ENCODE measurements around the gene APBB2.

APBB2 gene

GRCh38 chr4:41215969-41216293, 1.6 kb upstream of the APBB2 start:
- DNase-seq = no peak

- DNase-seq = no peak
These were observed 813 bp upstream of the APBB2 start for GRCh38 chr4:41215155-41215554.

GRCh38 chr4:41214825-41215146, 444 bp upstream of the APBB2 start:
- no peak for DNase-seq

- no peak for DNase-seq
These were observed 662 bp downstream of the APBB2 start for GRCh38 chr4:41213625-41214135.

- DNase-seq = peak; percentile 62
These were observed 1.6 kb downstream of the APBB2 start for GRCh38 chr4:41212616-41213203.

GRCh38 chr4:41211951-41212615, 2.3 kb downstream of the APBB2 start:
- no peak for DNase-seq

- no peak for DNase-seq
These were observed 4.4 kb downstream of the APBB2 start for GRCh38 chr4:41209901-41210300.

GRCh38 chr4:41209187-41209586, 5.2 kb downstream of the APBB2 start:
- DNase-seq = no peak

- no peak for DNase-seq
These were observed 7.0 kb downstream of the APBB2 start for GRCh38 chr4:41207291-41207831.

- DNase-seq = peak; percentile 35
These were observed 8.4 kb downstream of the APBB2 start for GRCh38 chr4:41205854-41206460.

- no peak for DNase-seq
These were observed 9.2 kb downstream of the APBB2 start for GRCh38 chr4:41205130-41205529.

GRCh38 chr4:41204400-41204978, 9.9 kb downstream of the APBB2 start:
- peak; percentile 80 for DNase-seq

GRCh38 chr4:41203841-41204240, 10.5 kb downstream of the APBB2 start:
- DNase-seq = no peak

- no peak for DNase-seq
These were observed 11.3 kb downstream of the APBB2 start for GRCh38 chr4:41202820-41203568.

GRCh38 chr4:41202356-41202755, 12.0 kb downstream of the APBB2 start:
- no peak for DNase-seq

GRCh38 chr4:41200486-41201017, 13.8 kb downstream of the APBB2 start:
- DNase-seq = no peak

- DNase-seq = no peak
These were observed 14.6 kb downstream of the APBB2 start for GRCh38 chr4:41199788-41200187.

- no peak for DNase-seq
These were observed 16.3 kb downstream of the APBB2 start for GRCh38 chr4:41197996-41198395.

- DNase-seq = no peak
These were observed 16.8 kb downstream of the APBB2 start for GRCh38 chr4:41197495-41197894.

GRCh38 chr4:41196633-41197332, 17.6 kb downstream of the APBB2 start:
- DNase-seq = peak; percentile 38

- no peak for DNase-seq
These were observed 22.2 kb downstream of the APBB2 start for GRCh38 chr4:41192136-41192535.

GRCh38 chr4:41189666-41190065, 24.7 kb downstream of the APBB2 start:
- DNase-seq = no peak
